Measurements from ENCODE around the gene PTPRM. TPM values are rescaled to one million over a fixed set of nuclear protein-coding genes. Genes with fewer than 3 reads are reported as not detected.

Gene PTPRM
- total RNA-seq, 1 experiment from 2014 or later: 1.6 TPM

DNA sequence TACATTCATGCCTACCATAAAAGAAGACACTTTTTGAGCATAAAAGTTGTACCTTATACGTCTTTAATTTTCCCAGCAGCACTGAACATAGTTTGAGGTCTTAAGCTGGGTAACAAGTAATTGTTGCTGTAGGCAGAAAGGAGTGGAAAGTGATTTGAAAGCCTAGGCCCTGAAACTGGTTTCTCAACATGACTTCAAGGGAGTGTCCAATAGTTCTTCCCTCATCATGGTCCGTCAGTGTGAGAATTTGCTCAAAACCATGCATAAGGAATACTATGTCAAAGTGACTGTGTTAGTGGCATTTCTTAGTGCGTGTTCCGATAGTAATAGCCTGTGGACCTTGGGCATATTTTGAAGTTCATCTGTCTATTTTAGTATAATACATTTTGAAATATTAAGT lies 463.1 kb downstream of the PTPRM start:
- ChIA-PET CTCF (no interaction called here), POLR2A (no interaction called here)
- Histone ChIP-seq H3K9me3 (ENCODE audit: control insufficient read depth, insufficient read depth, low read depth, low read length) (no peaks in the 10 kb centered on the region), H3K4me3 (ENCODE audit: low read depth in 2 of 2, low read length in 2 of 2) (no peak overlapping the region), H3K27ac (ENCODE audit: low read length) (no peak overlapping the region), H3K36me3 (ENCODE audit: control insufficient read depth, insufficient read depth, low read length) (no peaks in the 10 kb centered on the region), H3K27me3 (ENCODE audit: control insufficient read depth, insufficient read depth, low read length) (no peaks in the 10 kb centered on the region), H3K4me1 (ENCODE audit: control insufficient read depth, insufficient read depth, low read length) (no peaks in the 10 kb centered on the region)
- DNase-seq (ENCODE audit: low read depth, low spot score) (no peak), ATAC-seq (no peak)
- BruUV-seq (replicated peaks): no TSS peak
- intact Hi-C loops (cut with micrococcal nuclease; ENCODE audit: unreplicated experiment) (no loop called here), in situ Hi-C loops (cut with HindIII; ENCODE audit: low pct_unique_long_range_greater_than_20kb, low sequenced_read_pairs) (no loop called here)
- TF ChIP-seq POLR2AphosphoS5 (IDR thresholded peaks at IDR 0.05; ENCODE audit: low read depth, low read length) (no peak), SIN3A (IDR thresholded peaks at IDR 0.05; ENCODE audit: borderline replicate concordance, insufficient read depth, low read depth, low read length) (no peak), REST (IDR thresholded peaks at IDR 0.05; ENCODE audit: insufficient read depth in 1 of 2, low read depth in 2 of 2, low read length in 1 of 2) (no peak), TCF7L2 (IDR thresholded peaks at IDR 0.05; ENCODE audit: low read depth, low read length) (no peak)
- TF ChIP-seq, protein P1, sequence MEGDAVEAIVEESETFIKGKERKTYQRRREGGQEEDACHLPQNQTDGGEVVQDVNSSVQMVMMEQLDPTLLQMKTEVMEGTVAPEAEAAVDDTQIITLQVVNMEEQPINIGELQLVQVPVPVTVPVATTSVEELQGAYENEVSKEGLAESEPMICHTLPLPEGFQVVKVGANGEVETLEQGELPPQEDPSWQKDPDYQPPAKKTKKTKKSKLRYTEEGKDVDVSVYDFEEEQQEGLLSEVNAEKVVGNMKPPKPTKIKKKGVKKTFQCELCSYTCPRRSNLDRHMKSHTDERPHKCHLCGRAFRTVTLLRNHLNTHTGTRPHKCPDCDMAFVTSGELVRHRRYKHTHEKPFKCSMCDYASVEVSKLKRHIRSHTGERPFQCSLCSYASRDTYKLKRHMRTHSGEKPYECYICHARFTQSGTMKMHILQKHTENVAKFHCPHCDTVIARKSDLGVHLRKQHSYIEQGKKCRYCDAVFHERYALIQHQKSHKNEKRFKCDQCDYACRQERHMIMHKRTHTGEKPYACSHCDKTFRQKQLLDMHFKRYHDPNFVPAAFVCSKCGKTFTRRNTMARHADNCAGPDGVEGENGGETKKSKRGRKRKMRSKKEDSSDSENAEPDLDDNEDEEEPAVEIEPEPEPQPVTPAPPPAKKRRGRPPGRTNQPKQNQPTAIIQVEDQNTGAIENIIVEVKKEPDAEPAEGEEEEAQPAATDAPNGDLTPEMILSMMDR (IDR thresholded peaks at IDR 0.05): no peak

GRCh38 chr18:8031496-8031895 lies 464.4 kb downstream of the PTPRM start:
- in situ Hi-C loops (cut with HindIII; ENCODE audit: low pct_unique_long_range_greater_than_20kb, low sequenced_read_pairs) (no loop called here), intact Hi-C loops (cut with micrococcal nuclease; ENCODE audit: unreplicated experiment) (no loop called here)
- CTCF ChIA-PET: no interaction called here
- ATAC-seq: no peak
- no peaks in the 10 kb centered on the region for H3K4me1 ChIP-seq (ENCODE audit: control insufficient read depth, insufficient read depth, low read length)
- H3K4me3 ChIP-seq (ENCODE audit: low read depth in 2 of 2, low read length in 2 of 2): no peak overlapping the region
- no peaks in the 10 kb centered on the region for H3K27me3 ChIP-seq (ENCODE audit: control insufficient read depth, insufficient read depth, low read length)
- POLR2A ChIA-PET: no interaction called here
- H3K36me3 ChIP-seq (ENCODE audit: control insufficient read depth, insufficient read depth, low read length): no peaks in the 10 kb centered on the region
- no peak for DNase-seq (ENCODE audit: low read depth, low spot score)
- H3K9me3 ChIP-seq (ENCODE audit: control insufficient read depth, insufficient read depth, low read depth, low read length): no peaks in the 10 kb centered on the region
- no TSS peak for BruUV-seq (replicated peaks)
- H3K27ac ChIP-seq (ENCODE audit: low read length): no peak overlapping the region
- TF ChIP-seq, protein P1 (IDR thresholded peaks at IDR 0.05): no peak
- no peak for TF ChIP-seq SIN3A (IDR thresholded peaks at IDR 0.05; ENCODE audit: borderline replicate concordance, insufficient read depth, low read depth, low read length)
- TF ChIP-seq REST (IDR thresholded peaks at IDR 0.05; ENCODE audit: insufficient read depth in 1 of 2, low read depth in 2 of 2, low read length in 1 of 2): no peak
- no peak for TF ChIP-seq TCF7L2 (IDR thresholded peaks at IDR 0.05; ENCODE audit: low read depth, low read length)

Data from Panc1 (cell line).